ENCODE data around the gene PACSIN2. TPM values are rescaled to one million over a fixed set of nuclear protein-coding genes. Genes with fewer than 3 reads are reported as not detected.
A peak's percentile ranks its signal among the peaks of the same experiment; 100 is the strongest.
"Not testable (repeated sequence)": the region's sequence is repeated elsewhere in the genome, so short reads cannot be mapped to it uniquely, and the experiment has no call there.

Gene PACSIN2
- total RNA-seq, 1 donor from 2014 or later, result 95.5 TPM

DNA sequence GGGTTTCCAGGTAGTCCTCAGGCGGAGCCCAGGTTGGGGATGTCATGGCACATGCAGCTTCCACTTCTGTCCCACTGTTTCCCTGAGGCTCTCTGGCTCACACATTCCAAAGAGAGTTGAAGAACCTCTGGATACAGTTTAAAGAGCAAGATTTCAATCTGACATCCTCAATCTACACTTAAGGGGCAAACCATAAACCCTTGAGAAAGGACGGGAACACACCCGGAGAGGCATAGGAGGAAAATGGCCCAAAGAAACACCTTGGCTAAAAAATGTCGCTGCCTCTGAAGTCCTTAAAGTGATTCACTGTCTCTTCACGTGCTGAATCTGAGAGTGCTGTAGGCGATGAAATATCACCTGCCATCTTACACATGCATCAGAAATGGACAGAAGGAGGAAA lies 87.0 kb downstream of the PACSIN2 start:
- no peak for DNase-seq (ENCODE audit: low spot score in 2 of 2)
- no peaks in the 10 kb centered on the region for H3K27me3 ChIP-seq
- TF ChIP-seq, protein P1, sequence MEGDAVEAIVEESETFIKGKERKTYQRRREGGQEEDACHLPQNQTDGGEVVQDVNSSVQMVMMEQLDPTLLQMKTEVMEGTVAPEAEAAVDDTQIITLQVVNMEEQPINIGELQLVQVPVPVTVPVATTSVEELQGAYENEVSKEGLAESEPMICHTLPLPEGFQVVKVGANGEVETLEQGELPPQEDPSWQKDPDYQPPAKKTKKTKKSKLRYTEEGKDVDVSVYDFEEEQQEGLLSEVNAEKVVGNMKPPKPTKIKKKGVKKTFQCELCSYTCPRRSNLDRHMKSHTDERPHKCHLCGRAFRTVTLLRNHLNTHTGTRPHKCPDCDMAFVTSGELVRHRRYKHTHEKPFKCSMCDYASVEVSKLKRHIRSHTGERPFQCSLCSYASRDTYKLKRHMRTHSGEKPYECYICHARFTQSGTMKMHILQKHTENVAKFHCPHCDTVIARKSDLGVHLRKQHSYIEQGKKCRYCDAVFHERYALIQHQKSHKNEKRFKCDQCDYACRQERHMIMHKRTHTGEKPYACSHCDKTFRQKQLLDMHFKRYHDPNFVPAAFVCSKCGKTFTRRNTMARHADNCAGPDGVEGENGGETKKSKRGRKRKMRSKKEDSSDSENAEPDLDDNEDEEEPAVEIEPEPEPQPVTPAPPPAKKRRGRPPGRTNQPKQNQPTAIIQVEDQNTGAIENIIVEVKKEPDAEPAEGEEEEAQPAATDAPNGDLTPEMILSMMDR (IDR thresholded peaks at IDR 0.05), result no peak
- H3K9me3 ChIP-seq, result no peaks in the 10 kb centered on the region
- no peaks in the 10 kb centered on the region for H3K36me3 ChIP-seq
- no peak overlapping the region for H3K4me3 ChIP-seq
- intact Hi-C loops (cut with DNase I), result no loop called here
- peaks cover 43 to 89% of the 10 kb centered on the region in 2 donors for H3K4me1 ChIP-seq
- peak overlapping the region; percentile 92 to 94 for H3K27ac ChIP-seq

DNA sequence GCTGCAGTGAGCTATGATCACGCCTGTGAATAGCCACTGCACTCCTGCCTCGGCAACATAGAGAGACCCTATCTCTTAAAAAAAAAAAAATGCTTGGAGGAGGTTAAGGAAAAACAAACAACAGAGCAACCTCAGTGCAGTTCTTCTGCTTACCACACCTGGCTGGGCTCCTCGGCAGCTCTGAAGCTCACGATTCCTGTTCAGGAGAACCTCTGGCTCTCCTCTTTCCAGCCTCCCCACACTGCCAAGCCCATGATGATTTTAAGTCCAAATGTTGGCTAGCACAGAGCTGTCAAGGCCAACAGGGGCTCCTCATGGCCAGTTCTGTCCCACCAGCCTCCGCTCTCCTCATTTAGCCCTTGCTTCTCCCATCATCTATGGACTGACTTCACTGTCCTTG lies 88.2 kb downstream of the PACSIN2 start:
- H3K27ac ChIP-seq, result peak overlapping the region; percentile 92 to 94
- no peaks in the 10 kb centered on the region for H3K36me3 ChIP-seq
- H3K4me3 ChIP-seq, result no peak overlapping the region
- intact Hi-C loops (cut with DNase I), result no loop called here
- H3K27me3 ChIP-seq, result no peaks in the 10 kb centered on the region
- H3K9me3 ChIP-seq, result no peaks in the 10 kb centered on the region
- H3K4me1 ChIP-seq, result peaks cover 36 to 89% of the 10 kb centered on the region in 2 donors
- DNase-seq (ENCODE audit: low spot score in 2 of 2), result no peak
- TF ChIP-seq, protein P1 (IDR thresholded peaks at IDR 0.05), result no peak

DNA sequence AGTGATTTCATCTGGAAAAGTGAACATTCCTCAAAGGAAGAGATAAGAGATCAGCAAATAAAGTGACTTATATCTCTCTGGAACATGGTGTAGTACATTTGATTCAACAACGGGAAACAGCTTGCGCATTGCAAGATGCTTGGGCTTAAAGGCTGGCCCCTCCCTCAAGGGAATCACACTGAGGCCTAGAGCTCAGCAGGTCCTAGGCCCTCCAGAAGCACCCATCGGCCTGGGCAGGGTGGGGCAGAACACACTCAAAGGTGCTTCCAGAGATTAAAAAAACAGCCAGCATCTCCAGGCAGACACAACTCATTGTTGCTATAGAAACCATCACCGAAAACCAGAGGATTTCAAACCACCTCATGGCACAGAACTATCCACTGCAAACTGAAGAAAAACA lies 88.8 kb downstream of the PACSIN2 start:
- Histone ChIP-seq H3K9me3 (no peaks in the 10 kb centered on the region), H3K4me3 (no peak overlapping the region), H3K27me3 (no peaks in the 10 kb centered on the region), H3K27ac (peak overlapping the region; percentile 92 to 94), H3K36me3 (no peaks in the 10 kb centered on the region), H3K4me1 (peaks cover 36 to 87% of the 10 kb centered on the region in 2 donors)
- intact Hi-C loops (cut with DNase I), result no loop called here
- TF ChIP-seq, protein P1 (IDR thresholded peaks at IDR 0.05), result no peak
- no peak for DNase-seq (ENCODE audit: low spot score in 2 of 2)

DNA sequence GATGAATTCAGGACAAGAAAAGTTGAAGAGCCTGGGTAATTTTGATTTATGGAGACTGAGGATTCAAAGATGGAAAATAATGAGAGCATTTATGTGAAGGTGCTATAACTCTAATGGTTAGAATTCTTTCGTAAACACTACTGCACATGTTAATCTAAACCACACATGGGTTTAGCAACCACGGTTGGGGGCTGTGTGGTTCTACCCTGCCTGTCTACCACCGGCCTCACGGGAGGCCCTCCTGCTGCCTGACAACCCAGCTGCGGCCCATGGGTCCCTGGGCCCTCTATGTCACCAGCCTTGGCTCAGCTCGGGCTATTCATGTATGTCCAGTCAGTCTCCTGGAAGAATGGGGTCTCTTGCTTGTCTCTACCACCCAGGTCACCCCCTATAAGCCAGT lies 89.4 kb downstream of the PACSIN2 start:
- Histone ChIP-seq H3K4me3 (no peak overlapping the region), H3K27me3 (no peaks in the 10 kb centered on the region), H3K4me1 (peaks cover 35 to 86% of the 10 kb centered on the region in 2 donors), H3K27ac (peak overlapping the region; percentile 92 to 94), H3K36me3 (no peaks in the 10 kb centered on the region), H3K9me3 (no peaks in the 10 kb centered on the region)
- intact Hi-C loops (cut with DNase I), result no loop called here
- no peak for DNase-seq (ENCODE audit: low spot score in 2 of 2)
- TF ChIP-seq, protein P1 (IDR thresholded peaks at IDR 0.05), result no peak

DNA sequence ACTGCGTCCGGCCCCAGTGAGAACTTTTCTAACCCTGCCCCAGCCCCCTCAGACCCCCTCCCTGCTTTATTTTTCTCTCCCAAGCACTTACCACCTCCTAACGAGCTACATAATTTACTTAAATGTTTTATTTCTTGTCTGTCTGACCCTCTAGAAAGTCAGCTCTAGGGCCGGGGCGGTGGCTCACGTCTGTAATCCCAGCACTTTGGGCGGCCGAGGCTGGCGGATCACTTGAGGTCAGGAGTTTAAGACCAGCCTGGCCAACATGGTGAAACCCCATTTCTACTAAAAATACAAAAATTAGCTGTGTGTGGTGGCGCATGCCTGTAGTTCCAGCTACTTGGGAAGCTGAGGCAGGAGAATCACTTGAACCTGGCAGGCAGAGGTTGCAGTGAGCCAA lies 89.9 kb downstream of the PACSIN2 start:
- H3K36me3 ChIP-seq; intact Hi-C loops (cut with DNase I): not testable (repeated sequence)

DNA sequence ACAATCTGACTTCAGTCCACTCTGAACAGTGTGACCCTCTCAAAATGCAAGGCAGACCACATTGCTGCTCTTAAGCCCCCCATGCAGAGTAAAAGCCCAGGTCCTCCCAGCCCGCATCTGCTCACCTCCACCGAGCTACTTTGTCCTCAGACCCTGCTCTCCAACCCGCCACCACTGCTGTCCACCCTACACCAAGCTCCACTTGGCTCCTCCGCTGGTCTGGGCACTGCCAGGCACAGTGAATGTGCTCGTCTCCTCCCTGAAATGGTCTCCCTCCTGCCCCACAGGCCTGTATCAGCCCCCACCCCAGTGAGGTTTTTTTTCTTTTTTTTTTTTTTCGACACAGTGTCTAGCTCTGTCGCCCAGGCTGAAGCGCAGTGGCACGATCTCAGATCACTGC lies 90.5 kb downstream of the PACSIN2 start:
- Histone ChIP-seq H3K9me3 (no peaks in the 10 kb centered on the region), H3K4me3 (no peak overlapping the region), H3K27ac (peak overlapping the region in 1 of 2 donors; percentile 22), H3K36me3 (no peaks in the 10 kb centered on the region), H3K27me3 (no peaks in the 10 kb centered on the region), H3K4me1 (peaks cover 26 to 81% of the 10 kb centered on the region in 2 donors)
- TF ChIP-seq, protein P1 (IDR thresholded peaks at IDR 0.05), result no peak
- no peak for DNase-seq (ENCODE audit: low spot score in 2 of 2)
- intact Hi-C loops (cut with DNase I), result no loop called here

More for the DNA sequence above, 89.9 kb downstream of the PACSIN2 start:
- Histone ChIP-seq H3K27ac (peak overlapping the region; percentile 92 to 94), H3K4me1 (peaks cover 29 to 83% of the 10 kb centered on the region in 2 donors)
- H3K27me3 ChIP-seq; H3K9me3 ChIP-seq; H3K4me3 ChIP-seq; DNase-seq (ENCODE audit: low spot score in 2 of 2): not testable (repeated sequence)

Measured in ascending aorta (tissue), 2 donors.